COLO829 (cell line): ENCODE measurements around the gene ADGRE2.
"Not testable (repeated sequence)": the region's sequence is repeated elsewhere in the genome, so short reads cannot be mapped to it uniquely, and the experiment has no call there.

Experiments used
- DNase-seq: peaks from one replicate; pipeline ENCODE4 v3.0.0; 2012; ENCODE audit warnings: low spot score

The ADGRE2 gene

GRCh38 chr19:14779151-14779550, 791 bp upstream of the ADGRE2 start:
- no peak for DNase-seq

- not testable (repeated sequence) for DNase-seq
Measured at GRCh38 chr19:14777645-14778044, 715 bp downstream of the ADGRE2 start.

DNA sequence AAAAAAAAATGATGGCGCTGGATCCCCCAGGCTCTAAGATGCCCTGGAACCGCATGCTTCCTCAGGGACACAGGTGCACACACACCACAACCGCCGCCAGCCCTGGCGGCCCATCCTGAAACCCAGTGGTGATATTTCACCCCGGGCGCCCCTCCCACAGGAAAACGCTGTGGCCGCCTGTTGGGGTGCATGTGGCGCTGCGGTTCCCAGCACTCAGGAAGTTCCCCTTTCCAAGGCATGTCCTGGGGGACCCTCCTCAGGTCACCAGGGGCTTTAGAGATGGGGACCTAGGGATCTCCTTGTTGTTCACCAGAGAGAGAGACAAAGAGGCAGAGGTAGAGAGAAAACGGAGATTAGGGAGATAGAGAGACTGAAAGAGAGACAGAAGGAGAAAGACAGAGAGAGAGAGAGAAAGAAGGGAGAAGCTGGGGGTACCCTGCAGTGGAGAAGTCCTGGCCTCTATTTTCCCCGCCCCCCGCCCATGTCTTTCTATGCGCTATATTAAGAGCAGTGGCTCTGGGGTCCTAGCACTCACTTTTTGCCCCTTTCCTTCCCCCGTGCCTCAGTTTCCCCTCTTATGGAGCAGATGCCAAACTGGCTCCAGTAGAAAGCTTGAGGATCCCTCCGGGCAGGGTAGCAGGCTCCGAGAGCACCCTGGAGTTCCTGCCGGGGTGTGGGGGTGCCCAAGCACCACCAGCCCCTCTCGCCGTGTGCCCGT, 2.3 kb downstream of the ADGRE2 start:
- no peak for DNase-seq

DNA sequence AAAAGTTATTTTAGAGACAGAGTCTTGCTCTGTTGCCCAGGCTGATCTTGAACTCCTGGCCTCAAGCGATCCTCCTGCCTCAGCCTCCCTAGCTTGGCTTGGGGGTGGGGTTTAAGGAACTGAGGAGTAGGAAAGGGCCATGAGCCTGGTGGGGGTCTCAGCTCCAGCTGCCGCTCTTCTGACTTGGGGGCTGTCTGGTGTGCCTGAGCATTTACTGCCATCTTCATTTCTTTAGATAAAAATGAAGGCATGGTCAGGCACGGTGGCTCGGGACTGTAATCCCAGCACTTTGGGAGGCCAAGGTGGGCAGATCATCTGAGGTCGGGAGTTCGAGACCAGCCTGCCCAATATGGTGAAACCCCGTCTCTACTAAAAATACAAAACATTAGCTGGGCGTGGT, 3.0 kb downstream of the ADGRE2 start:
- not testable (repeated sequence) for DNase-seq

DNA sequence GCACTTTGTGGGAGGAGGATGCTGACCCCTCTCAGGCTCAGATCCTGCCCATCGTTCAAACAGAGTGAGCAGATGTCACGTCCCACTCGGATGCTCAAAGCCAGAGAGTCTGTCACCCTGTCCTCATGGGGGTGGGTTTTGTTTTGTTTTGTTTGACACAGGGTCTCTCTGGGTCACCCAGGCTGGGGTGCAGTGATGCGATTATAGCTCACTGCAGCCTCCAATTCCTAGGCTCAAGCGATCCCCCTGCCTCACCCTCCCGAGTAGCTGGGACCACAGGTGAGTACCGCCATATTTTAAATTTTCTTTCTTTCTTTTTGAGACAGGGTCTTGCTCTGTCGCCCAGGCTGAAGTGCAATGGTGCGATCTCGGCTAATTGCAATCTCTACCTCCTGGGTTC, 4.0 kb downstream of the ADGRE2 start:
- DNase-seq, result no peak

DNA sequence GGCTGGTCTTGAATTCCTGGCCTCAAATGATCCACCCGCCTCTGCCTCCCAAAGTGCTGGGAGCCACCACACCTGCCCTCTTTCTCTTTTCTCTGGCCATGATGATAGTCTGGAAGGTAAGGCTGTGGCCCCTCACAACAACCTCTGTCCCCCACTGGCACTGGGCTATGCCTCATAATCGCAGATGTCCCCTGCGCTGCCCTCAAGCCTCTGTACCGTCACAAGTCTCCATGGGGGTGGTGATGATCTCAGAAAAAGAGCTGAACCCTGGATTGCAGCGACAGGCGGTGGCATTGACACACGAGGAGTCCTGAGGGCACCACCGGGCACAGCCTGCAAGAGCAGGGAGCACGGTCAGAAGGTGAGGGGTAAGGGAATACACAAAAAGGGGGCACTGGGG, 4.6 kb downstream of the ADGRE2 start:
- DNase-seq, result not testable (repeated sequence)

- no peak for DNase-seq
Measured at GRCh38 chr19:14772995-14773394, 5.4 kb downstream of the ADGRE2 start.

GRCh38 chr19:14772467-14772866, 5.9 kb downstream of the ADGRE2 start:
- DNase-seq, result no peak

DNA sequence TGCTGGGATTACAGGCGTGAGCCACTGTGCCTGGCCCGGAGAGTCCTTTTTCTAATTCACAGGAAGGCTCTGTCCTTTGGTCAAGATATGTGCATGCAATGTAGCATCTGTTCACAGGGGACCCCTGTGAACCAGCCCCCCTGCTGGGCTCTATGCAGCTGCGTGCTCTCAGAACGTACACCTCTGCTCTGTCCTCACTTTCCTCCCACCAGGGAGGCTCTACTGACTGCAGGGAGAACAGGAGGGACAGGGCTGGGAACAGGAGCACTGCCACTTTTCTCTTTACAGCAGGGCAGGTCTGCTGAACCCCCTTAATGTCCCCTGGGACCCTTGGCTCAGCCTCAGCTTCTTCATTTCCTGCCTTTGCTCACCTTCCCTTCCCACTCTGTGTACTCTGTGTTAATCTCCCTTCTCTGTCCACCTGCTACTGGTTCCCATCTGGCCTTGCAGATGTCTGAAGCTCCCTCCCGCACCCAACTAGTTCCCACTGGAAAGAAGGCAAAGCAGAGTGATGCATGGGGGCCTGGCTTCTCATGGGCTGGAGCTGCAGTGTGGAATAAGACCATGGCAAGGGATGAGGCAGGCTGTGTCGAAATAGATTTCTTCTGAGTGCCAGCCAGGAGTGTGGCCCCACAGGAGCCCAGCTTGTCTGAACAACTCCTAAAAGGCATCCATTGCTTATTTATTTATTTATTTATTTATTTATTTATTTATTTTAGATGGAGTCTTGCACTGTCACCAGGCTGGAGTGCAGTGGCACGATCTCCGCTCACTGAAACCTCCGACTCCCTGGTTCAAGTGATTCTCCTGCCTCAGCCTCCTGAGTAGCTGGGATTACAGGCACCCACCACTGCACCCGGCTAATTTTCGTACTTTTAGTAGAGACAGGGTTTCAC, 7.2 kb downstream of the ADGRE2 start:
- DNase-seq, result no peak

GRCh38 chr19:14770136-14770535, 8.2 kb downstream of the ADGRE2 start:
- no peak for DNase-seq

- DNase-seq, result no peak
Measured at GRCh38 chr19:14769201-14769600, 9.2 kb downstream of the ADGRE2 start.

GRCh38 chr19:14768001-14768400, 10.4 kb downstream of the ADGRE2 start:
- no peak for DNase-seq

- DNase-seq, result no peak
Measured at GRCh38 chr19:14767466-14767971, 10.8 kb downstream of the ADGRE2 start.

GRCh38 chr19:14765841-14766240, 12.5 kb downstream of the ADGRE2 start:
- DNase-seq, result not testable (repeated sequence)

DNA sequence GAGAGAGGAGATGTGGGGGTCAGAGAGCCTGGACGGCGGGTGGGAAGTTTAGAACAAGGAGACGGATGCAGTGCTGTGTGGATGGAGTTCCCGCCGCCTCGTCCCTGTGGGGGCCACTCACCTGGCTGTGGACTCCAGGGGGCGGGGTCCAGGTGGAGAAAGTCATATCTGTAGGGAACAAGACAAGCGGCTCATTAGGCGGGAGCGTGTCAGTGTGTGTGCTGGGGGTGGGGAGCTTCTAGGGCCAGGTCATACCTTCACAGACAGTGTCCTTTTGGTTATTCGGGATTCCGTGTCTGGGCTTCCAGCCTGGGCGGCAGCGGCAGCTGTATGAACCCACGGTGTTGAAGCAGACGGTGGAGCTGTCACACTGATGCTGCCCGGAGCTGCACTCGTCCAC, 13.0 kb downstream of the ADGRE2 start:
- not testable (repeated sequence) for DNase-seq

DNA sequence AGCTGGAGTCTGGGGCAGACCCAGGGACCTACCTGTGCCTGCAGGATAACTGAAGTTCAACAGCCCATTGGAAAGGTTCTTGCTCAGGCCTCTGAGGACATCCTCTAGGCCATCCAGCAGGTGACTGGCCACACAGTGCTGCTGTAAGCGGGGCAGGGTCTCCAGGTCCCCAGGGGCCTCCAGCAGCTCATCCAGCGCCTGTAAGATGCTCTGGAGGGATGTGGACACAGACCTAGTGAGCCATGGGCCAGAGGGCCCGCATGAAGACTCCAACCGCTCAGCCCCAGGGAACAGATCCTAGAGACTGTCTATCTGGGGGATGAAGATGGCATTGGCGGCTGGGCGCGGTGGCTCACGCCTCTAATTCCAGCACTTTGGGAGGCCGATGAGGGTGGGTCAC, 14.0 kb downstream of the ADGRE2 start:
- DNase-seq, result no peak

- no peak for DNase-seq
Measured at GRCh38 chr19:14763497-14764145, 14.7 kb downstream of the ADGRE2 start.

GRCh38 chr19:14762111-14762510, 16.2 kb downstream of the ADGRE2 start:
- DNase-seq, result no peak

- DNase-seq, result no peak
Measured at GRCh38 chr19:14761607-14762006, 16.8 kb downstream of the ADGRE2 start.

DNA sequence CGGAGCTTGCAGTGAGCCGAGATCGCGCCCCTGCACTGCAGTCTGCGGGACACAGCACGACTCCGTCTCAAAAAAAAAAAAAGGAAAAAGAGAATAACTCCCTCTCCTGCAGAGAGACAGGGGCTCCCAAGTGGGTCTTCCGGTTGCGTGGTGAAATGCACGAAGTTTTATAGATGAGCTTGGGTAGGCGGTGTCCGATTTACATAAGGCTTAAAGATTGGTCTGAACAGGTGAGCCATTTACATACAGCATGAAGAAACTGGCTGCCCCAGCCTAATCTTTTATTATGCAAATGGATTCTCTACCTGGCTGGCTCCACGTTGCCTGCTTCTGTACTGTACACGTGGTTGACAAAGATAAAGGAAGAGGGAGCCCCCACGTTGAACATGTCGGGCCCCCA, 19.5 kb downstream of the ADGRE2 start:
- DNase-seq, result no peak

GRCh38 chr19:14748601-14749000, 29.8 kb downstream of the ADGRE2 start:
- no peak for DNase-seq

DNA sequence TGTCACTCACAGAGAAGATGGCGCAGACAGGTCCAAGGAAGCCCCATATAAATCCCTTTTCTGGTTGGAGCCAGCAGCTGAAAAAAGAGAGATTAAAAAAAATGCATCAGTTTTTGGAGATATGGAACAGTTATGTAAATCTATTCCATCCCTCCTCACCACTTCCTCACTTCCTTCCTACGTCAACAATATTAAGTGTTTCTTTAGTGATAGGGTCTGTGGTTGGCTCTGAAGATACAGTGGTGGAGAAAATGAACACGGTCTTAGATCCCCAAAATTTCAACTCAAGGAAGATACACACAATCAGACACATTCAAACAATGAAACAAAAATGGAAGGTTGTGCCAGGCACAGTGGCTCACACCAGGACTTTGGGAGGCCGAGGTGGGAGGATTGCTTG, 31.5 kb downstream of the ADGRE2 start:
- DNase-seq, result no peak

DNA sequence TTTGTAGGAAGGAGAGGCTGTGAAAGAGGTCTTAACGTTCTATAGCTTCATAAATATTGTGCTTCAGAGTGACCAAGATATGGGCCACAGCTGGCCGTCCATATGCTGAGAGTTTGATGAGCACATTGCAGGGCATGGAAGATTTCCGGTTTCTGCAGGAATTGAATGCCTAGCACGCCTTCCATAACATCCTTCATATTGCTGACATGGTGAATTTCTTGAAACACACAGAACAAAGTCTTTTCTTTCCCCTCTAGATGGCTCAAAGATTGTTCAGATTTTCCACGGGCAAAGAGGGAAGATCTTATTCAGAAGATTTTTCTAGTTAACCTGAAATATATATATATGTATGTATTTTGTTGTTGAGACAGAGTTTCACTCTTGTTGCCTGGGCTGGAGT, 42.4 kb downstream of the ADGRE2 start:
- no peak for DNase-seq
